Skeletal muscle tissue (tissue), 4 donors: Measurements from ENCODE around the gene IFTAP. TPM values are rescaled to one million over a fixed set of nuclear protein-coding genes. Genes with fewer than 3 reads are reported as not detected.
A peak's percentile ranks its signal among the peaks of the same experiment; 100 is the strongest.

Experiments
- H3K27ac ChIP-seq: one replicate; pipeline ENCODE4 v1.7.0; 2013; ENCODE audit warnings: mild to moderate bottlenecking, low read depth, low read length, inconsistent platforms
- H3K27me3 ChIP-seq, 3 donors: one replicate each; pipeline ENCODE4 v1.7.0; 2013; ENCODE audit warnings: low read length in 3 of 3; ENCODE audit not compliant: control insufficient read depth in 3 of 3, insufficient read depth in 3 of 3
- H3K36me3 ChIP-seq, 3 donors: one replicate each; pipeline ENCODE4 v1.7.0; 2013; ENCODE audit warnings: low read length in 3 of 3; ENCODE audit not compliant: control insufficient read depth in 3 of 3, insufficient read depth in 3 of 3
- H3K4me1 ChIP-seq, 3 donors: one replicate each; pipeline ENCODE4 v1.7.0; 2013; ENCODE audit warnings: low read length in 3 of 3, mild to moderate bottlenecking in 3 of 3; ENCODE audit not compliant: control insufficient read depth in 3 of 3, insufficient read depth in 3 of 3
- H3K4me3 ChIP-seq, 3 donors: one replicate each; pipeline ENCODE4 v1.7.0; 2013; ENCODE audit warnings: low read length in 3 of 3
- H3K9ac ChIP-seq, 3 donors: one replicate each; pipeline ENCODE4 v1.7.0; 2013; ENCODE audit warnings: low read length in 3 of 3, mild to moderate bottlenecking in 3 of 3, moderate library complexity in 2 of 3, low read depth in 1 of 3
- H3K9me3 ChIP-seq, 3 donors: one replicate each; pipeline ENCODE4 v1.7.0; 2013; ENCODE audit warnings: low read length in 3 of 3; ENCODE audit not compliant: control insufficient read depth in 3 of 3
- total RNA-seq: library from RNA; depleted of rRNA; stranded (reverse); fragments of >200 nt; gene quantifications from one replicate; pipeline ENCODE4 v1.2.3, GENCODE V29; 2014
- donor health status: Osteomylitis.

IFTAP gene
- total RNA-seq, 1 donor from 2014 or later = 37.1 TPM

DNA sequence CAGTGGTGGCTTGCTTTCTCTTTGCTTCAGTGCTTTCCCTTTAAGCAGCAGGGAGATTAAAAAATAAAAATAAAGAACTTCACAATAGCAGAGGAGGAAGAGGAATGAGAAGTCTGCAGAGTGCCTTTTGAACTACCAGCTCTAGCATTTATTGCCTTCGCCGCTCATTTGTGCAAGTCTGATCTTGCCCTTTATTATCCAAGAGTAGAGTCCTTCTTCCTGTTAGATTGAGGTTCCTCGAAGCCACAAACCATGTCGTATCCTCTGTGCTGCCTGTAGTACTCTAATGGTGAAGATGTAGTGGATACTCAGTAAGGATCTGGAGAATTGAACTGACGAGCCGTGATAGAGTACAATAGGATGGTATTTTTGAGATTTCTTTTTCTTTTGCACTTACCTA, 105.0 kb downstream of the IFTAP start:
- Histone ChIP-seq H3K9ac (no peak overlapping the region), H3K36me3 (no peaks in the 10 kb centered on the region), H3K27me3 (no peaks in the 10 kb centered on the region), H3K9me3 (no peaks in the 10 kb centered on the region), H3K4me3 (no peak overlapping the region), H3K4me1 (no peaks in the 10 kb centered on the region), H3K27ac (no peak overlapping the region)

DNA sequence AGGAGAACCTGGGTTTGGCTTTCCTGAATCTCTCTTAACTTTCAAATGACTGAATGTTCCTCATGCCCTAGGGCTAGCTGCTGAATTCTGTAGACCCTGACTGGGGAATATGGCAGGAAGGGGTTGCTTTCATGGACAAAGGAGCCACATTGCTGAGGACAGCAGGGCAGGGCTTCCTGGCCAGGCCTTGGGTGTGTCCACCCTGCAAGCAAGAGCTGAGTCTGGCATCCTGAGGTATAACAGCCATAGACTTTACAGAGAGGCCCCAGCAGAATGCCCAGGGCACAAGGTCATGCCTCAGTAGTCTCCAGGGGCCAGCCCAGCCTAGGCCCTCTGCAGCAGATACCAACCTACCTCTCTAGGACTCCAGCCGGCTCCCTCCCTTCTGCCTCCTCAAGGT, 105.9 kb downstream of the IFTAP start:
- Histone ChIP-seq H3K27ac (no peak overlapping the region), H3K9ac (no peak overlapping the region), H3K4me1 (no peaks in the 10 kb centered on the region), H3K27me3 (no peaks in the 10 kb centered on the region), H3K36me3 (no peaks in the 10 kb centered on the region), H3K4me3 (no peak overlapping the region), H3K9me3 (no peaks in the 10 kb centered on the region)

DNA sequence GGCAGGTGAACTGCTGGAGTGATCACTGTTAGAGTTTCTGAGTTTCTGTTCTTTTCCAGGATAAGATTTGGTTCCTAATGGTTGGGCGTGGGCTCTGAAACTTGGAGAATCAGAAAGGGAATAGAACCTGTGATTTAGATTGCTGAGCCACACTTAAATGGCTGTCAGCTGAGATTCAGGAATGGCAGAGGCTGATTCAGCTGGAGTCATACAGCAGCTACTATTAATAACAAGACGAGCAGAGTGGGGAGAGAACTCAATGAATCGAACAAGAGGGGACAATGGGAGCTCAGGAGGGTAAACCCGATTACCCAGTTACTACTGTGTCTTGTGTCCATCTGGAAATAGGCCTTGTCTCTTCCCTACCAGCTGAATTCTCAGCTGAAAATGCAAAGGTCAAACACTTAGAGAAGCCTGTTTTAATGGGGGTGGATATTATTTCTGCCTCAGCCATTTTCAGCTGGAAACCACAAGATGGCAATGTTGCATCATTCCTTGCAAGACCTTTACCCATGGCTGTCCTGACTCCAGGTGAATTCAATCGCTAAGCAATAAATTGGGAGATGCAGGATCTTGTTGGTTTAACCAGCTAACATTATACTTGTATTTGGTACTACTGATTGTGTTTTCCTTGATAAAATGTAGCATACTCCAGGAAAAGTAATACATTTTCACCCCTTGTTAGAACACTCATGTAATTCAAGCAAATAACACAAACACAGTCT, 108.2 kb downstream of the IFTAP start:
- Histone ChIP-seq H3K27ac (no peak overlapping the region), H3K4me1 (no peaks in the 10 kb centered on the region), H3K4me3 (no peak overlapping the region), H3K27me3 (no peaks in the 10 kb centered on the region), H3K9ac (peak overlapping the region in 2 of 3 donors; percentile 39 to 66), H3K36me3 (no peaks in the 10 kb centered on the region), H3K9me3 (no peaks in the 10 kb centered on the region)

DNA sequence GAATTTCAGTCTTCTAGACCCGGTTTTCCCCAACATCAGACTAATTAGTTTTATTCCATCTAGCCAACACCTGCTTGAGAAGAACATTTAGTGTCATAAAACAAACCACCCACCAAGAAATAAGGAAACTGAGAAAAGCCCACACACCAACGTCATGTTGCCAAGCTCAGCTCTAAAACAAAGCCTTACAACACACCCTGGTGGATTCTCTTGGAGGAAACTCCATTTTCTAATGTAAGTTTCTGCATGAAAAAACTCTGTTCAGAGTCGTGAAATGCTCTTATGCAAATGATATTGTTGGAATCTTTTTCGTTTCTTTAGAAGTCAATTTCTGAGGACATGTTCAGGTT, 108.7 kb downstream of the IFTAP start:
- H3K27ac ChIP-seq = no peak overlapping the region
- H3K4me1 ChIP-seq = no peaks in the 10 kb centered on the region
- H3K4me3 ChIP-seq = no peak overlapping the region
- no peaks in the 10 kb centered on the region for H3K9me3 ChIP-seq
- H3K36me3 ChIP-seq = no peaks in the 10 kb centered on the region
- H3K9ac ChIP-seq = no peak overlapping the region
- H3K27me3 ChIP-seq = no peaks in the 10 kb centered on the region

Other genes starting within 250 kb of the IFTAP start
- 12.5 TPM for gene TRAF6, start 84.2 kb upstream of the IFTAP start, total RNA-seq
- gene RAG1, start 26.5 kb upstream of the IFTAP start, total RNA-seq = 1.6 TPM
- gene RAG2, start 3.7 kb downstream of the IFTAP start, total RNA-seq = not detected